Fibroblast of the conjunctiva (primary cell): ENCODE measurements around the gene HAO1.

ENCODE experiments used
- DNase-seq: peaks from one replicate; pipeline ENCODE4 v3.0.0-alpha.2; 2010; ENCODE audit warnings: low read depth

The HAO1 gene

DNA sequence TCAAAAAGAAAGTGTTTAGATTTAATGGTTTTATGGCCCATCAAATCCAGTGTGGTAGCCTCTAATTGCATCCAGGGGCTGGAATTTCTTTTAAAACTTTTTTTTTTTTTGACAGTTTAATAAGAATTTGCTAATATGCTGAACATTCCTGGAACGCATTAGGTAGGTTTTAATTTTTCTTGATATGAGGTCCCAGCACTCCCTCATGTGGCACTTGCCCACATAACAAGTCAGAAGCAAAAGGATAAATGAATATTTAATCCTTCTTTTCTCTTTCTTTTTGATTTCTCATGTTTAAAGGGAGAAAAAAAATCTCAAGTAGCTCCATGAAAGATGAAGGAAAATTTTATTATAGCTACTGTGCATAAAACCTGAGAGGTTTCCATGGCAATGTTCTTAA, 13.5 kb downstream of the HAO1 start:
- DNase-seq = peak; percentile 27

GRCh38 chr20:7926323-7926722, 13.9 kb downstream of the HAO1 start:
- DNase-seq = no peak

DNA sequence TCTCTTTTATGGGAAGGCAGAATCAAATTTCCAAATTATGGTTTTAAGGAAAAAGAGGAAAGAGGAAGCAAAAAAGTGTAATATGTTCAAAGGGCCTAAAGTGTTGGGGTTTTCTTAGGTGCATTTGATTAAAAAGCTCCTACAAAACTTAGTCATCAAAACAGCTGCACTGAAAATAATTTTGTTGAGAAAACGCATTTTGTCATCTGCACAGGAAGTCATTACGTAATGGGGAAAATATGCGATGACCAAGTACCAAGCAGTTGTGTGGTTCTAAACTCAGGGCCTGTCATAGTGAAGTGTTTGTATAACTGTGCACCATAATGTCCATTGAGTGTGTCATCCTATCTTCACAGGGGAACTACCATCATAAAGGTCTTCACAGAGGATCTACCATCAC, 15.6 kb downstream of the HAO1 start:
- DNase-seq = peak; percentile 41

- no peak for DNase-seq
These were observed 23.6 kb downstream of the HAO1 start for GRCh38 chr20:7916648-7917047.

DNA sequence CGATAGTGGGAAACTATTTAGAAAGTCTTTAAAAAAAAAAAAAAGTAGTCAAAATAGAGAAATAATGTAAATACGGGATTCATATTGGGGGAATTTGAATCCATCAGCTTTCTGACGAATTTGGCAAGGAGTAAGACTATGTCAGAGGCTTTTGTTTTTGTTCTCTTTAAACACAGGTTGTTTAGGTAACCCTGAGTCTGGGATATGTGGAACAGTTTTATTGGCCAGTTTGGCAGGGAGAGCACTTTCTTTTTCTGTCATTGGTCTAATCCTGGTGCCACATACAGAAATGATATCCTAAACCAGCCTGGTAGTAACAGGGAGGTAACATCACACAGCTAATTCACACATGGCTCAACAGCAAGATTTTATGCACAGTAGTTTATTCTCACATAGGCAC, 27.7 kb downstream of the HAO1 start:
- no peak for DNase-seq

DNA sequence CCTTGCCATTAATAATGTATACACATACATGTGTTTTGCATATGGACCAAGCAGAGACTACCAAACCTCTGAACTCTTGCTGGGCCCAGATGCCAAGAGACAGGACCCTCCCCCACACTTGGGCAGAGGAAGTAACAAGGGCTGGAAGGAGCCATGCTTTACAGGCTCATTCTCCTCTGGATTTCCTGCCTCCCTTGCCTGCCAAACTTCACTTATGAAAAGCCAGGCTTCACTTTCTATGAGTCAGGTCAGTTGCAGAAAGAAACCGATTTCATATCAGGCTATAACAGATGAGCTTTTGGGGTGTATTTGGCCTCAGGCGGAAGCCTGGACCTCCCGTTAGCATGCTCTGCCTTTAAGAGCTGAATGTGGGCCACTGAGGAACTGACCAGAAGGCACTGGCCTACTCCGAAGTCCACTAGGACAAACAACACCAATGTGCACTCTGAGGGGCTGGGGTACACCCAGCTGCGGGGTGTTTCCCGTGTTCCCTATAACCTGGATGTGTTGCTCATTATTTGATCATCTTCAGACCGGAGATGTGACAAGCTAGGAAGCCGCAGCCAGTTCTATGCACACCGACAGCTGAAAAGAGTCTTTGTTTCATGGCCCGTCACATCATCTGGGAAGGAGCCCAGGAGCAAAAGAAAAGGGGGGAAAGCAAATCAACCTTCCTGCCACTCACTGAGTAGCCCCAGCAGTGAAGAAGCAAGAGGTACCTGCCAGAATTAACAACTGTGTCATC, 28.5 kb downstream of the HAO1 start:
- DNase-seq = no peak

DNA sequence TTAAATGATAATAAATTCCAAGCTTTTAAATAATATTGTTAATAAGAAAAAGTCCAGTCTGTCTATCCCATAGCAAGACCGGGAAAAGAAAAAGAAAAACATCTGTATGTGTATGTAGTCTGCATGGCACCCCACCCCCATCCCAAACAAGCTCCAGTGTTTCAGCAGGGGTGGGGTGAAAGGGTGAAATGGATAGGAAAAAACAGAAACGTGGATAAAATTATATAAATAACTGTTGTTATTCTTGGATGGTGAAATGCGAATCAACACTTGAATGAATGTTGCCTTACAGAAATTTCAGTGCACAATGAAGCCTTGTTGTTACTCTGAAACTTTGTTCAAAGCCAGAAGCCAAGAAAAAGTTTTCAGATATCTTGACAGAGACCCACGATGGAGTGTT, 31.4 kb downstream of the HAO1 start:
- DNase-seq = no peak

- DNase-seq = no peak
These were observed 36.8 kb downstream of the HAO1 start for GRCh38 chr20:7903429-7903828.

DNA sequence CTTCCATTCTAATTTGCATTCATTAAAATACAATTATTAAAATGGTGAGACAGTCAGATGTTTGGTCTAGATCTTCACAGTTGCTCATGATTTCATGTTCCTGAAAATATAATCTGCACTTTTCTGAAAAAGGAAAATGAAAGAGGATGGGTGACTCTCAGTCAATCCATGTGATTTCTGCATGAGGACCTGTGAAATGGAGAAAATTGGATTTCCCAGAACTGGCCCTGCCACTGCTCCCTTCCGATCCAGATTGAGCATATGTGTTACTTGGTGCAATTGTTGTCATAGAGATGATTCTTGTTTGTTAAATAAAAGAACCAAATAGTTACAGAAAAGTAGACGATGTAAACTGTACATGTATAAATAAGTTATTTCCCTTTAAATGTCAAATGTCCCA, 37.4 kb downstream of the HAO1 start:
- DNase-seq = no peak

DNA sequence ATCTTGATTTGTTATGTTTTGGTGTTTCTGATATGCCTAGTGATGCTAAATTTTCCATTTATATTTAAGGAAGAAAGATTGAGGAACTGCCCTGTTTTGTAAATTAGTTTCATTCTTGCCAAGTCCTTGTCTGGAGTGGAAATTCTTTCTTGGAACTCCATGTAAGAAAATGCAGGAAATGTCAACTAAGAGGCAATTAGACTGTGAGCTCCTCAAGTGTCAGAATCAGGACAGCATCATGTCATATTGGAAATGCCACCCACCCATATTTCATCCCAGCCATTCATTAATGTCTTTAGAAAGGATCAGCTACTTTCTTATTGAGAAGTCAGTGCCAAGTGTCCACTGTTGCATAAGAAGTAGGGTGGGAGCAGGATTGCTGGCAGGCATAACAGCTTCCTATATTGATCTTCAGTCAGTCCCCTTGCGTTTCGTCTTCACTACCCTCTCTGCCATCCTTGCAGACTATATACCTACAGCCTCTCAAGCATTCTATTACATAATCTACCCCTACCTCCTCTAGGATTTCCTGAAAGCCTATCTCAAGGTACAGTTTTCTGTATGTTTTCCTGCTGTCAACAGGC, 42.4 kb downstream of the HAO1 start:
- DNase-seq = no peak

- no peak for DNase-seq
These were observed 47.1 kb downstream of the HAO1 start for GRCh38 chr20:7893014-7893730.

GRCh38 chr20:7891705-7892104, 48.6 kb downstream of the HAO1 start:
- DNase-seq = no peak

- no peak for DNase-seq
These were observed 50.5 kb downstream of the HAO1 start for GRCh38 chr20:7889736-7890135.

- no peak for DNase-seq
These were observed 56.5 kb downstream of the HAO1 start for GRCh38 chr20:7883741-7884140.

DNA sequence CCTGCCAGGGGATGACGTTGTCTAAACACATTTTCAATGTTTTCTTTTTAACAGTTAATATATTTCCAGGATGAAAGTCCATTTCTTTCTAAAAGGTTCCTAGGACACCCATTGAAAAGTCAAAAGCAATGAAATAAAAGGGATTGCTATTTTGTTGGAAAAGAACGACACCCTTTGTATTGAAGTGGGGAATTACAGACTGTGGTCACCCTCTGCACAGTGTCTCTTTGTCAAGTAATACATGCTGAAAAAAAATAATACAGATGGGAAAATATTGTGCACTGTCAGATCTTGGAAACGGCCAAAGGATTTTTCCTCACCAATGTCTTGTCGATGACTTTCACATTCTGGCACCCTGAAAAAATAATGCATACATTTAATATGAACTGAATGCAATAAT, 56.9 kb downstream of the HAO1 start:
- DNase-seq = no peak

DNA sequence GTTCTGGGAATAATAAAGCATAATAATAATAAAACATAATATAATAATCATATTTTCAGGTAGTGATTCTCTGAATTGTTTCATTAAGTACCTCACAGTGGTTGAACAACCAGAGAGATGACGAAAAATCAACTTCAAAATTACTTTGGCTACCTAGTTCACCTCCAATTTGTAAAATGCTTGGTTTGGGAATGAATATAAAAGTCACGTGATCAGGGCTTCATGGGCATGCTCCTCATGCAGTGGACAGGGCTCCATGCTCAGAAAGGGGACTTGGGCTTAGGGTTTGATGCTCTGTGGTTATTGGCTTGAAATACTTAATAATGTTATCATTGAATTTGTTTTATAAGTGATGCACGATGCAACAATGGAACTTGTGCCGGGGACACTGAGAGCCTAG, 58.2 kb downstream of the HAO1 start:
- DNase-seq = no peak

DNA sequence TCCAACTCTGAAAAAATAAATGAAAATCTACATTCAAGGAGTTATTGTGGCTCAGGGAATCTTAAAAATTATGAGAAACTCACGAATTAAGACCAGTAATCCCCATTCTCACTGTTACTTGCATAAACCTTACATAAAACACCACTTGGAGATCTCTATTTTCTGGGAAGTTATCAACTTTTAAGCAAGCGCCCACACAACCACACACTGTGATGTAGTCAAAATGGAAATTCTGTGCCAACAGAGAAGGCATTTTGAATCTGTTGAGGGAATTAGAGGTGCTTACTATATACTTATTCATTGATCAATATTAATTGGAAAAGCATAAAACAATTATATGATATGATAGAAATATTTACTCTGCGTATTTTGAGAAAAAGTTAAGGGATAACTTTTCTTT, 58.7 kb downstream of the HAO1 start:
- DNase-seq = no peak

DNA sequence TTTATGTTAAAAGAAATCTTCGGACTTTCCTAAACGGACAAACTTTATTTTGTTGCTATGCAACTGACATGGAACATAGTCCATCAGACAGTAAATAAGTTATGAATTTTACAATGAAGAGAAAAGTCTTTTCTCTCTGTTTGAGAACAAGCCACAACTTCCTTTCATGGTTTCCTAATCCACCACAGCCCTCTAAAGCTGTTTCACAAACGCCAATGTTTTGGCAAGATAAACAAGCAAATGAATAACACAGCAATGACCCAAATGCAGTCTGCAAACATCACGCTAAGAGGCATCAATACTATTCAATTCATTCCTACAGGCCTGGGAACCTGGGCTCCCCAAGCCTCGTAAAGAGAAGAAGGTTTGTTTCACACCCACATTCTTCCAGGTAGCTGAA, 60.4 kb downstream of the HAO1 start:
- no peak for DNase-seq

DNA sequence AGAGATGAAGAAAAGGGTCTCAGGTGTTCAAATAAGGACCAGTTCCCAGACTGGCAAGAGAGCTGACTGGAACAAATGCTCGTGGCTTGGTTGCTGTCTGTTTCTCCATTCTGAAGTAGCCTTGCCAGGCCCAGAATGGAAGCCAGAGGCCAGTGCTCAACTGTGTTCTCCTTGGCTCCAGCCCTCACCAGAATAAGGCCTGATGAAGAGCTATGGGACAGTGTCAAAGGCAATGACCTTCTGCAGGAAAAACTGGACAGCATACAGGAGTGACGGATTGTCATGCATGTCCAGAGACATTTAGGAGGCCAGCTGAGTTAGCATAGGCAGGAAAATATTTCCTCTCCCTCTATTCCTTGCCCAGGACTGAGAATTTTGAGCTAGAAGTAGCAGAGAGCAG, 72.2 kb downstream of the HAO1 start:
- no peak for DNase-seq

- no peak for DNase-seq
These were observed 74.0 kb downstream of the HAO1 start for GRCh38 chr20:7866285-7866684.

DNA sequence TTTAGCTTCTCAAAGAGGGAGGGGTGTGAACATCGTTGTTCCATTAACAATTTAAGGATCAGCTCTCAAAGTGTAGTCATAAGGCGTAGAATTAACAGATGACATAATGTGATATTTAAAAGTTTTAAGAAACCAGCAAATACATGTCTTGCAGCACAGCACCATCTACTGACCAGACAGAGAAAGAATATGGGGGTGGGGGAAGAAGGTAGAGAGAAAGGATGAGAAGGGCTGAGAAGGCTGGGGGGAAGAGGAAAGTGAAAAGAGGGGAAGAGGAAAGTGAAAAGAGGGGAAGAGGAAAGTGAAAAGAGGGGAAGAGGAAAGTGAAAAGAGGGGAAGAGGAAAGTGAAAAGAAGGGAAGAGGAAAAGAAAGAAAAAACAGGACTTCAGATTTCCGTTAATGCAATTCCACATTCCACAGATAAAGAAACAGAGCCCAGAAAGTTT, 80.9 kb downstream of the HAO1 start:
- DNase-seq = peak; percentile 56

GRCh38 chr20:7858734-7859250, 81.5 kb downstream of the HAO1 start:
- no peak for DNase-seq

DNA sequence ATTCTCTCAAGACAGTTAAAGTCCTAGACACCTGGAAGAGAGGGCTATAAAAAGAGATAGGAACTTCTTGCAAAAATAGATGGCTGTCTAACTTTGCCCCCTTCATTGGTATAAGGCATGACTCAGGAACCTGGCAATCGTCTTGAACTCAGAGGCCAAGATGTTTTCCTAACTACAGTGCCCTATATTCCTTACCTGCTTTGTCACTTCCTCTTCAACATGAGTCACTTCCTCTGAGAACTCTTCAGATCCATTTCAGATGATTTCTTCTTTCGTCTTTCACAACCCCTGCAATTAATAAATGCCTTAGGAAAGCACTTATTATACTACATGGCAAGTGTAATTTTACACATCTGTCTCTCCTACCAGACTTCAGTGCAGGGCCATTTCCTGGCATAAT, 83.5 kb downstream of the HAO1 start:
- no peak for DNase-seq
